Measurements from ENCODE around the gene PPA2. TPM values are rescaled to one million over a fixed set of nuclear protein-coding genes. Genes with fewer than 3 reads are reported as not detected.

The PPA2 gene
- polyA plus RNA-seq, 4 donors = 56.4 to 114 (median 105) TPM

GRCh38 chr4:105400901-105401677 is 72.8 kb downstream of the PPA2 start:
- no peak for DNase-seq (ENCODE audit: low read depth in 4 of 4, low spot score in 3 of 4)

- no peak for DNase-seq (ENCODE audit: low read depth in 4 of 4, low spot score in 3 of 4)
Measured at GRCh38 chr4:105399532-105400161, 74.2 kb downstream of the PPA2 start.

GRCh38 chr4:105392858-105393257 is 81.0 kb downstream of the PPA2 start:
- no peak for DNase-seq (ENCODE audit: low read depth in 4 of 4, low spot score in 3 of 4)

- DNase-seq (ENCODE audit: low read depth in 4 of 4, low spot score in 3 of 4) = no peak
Measured at GRCh38 chr4:105389167-105389566, 84.7 kb downstream of the PPA2 start.

GRCh38 chr4:105387466-105387865 is 86.4 kb downstream of the PPA2 start:
- DNase-seq (ENCODE audit: low read depth in 4 of 4, low spot score in 3 of 4) = no peak

- no peak for DNase-seq (ENCODE audit: low read depth in 4 of 4, low spot score in 3 of 4)
Measured at GRCh38 chr4:105386012-105386411, 87.8 kb downstream of the PPA2 start.

- DNase-seq (ENCODE audit: low read depth in 4 of 4, low spot score in 3 of 4) = no peak
Measured at GRCh38 chr4:105374071-105374470, 99.8 kb downstream of the PPA2 start.

GRCh38 chr4:105373324-105373723 is 100.5 kb downstream of the PPA2 start:
- DNase-seq (ENCODE audit: low read depth in 4 of 4, low spot score in 3 of 4) = no peak

- no peak for DNase-seq (ENCODE audit: low read depth in 4 of 4, low spot score in 3 of 4)
Measured at GRCh38 chr4:105369988-105370387, 103.9 kb downstream of the PPA2 start.

- no peak for DNase-seq (ENCODE audit: low read depth in 4 of 4, low spot score in 3 of 4)
Measured at GRCh38 chr4:105361053-105361452, 112.8 kb downstream of the PPA2 start.

- DNase-seq (ENCODE audit: low read depth in 4 of 4, low spot score in 3 of 4) = no peak
Measured at GRCh38 chr4:105357258-105357980, 116.4 kb downstream of the PPA2 start.

- no peak for DNase-seq (ENCODE audit: low read depth in 4 of 4, low spot score in 3 of 4)
Measured at GRCh38 chr4:105356194-105356593, 117.7 kb downstream of the PPA2 start.

GRCh38 chr4:105352826-105353225 is 121.0 kb downstream of the PPA2 start:
- DNase-seq (ENCODE audit: low read depth in 4 of 4, low spot score in 3 of 4) = no peak

GRCh38 chr4:105351861-105352260 is 122.0 kb downstream of the PPA2 start:
- DNase-seq (ENCODE audit: low read depth in 4 of 4, low spot score in 3 of 4) = no peak

- DNase-seq (ENCODE audit: low read depth in 4 of 4, low spot score in 3 of 4) = no peak
Measured at GRCh38 chr4:105350859-105351490, 122.9 kb downstream of the PPA2 start.

GRCh38 chr4:105348719-105349118 is 125.1 kb downstream of the PPA2 start:
- no peak for DNase-seq (ENCODE audit: low read depth in 4 of 4, low spot score in 3 of 4)

GRCh38 chr4:105346869-105347268 is 127.0 kb downstream of the PPA2 start:
- no peak for DNase-seq (ENCODE audit: low read depth in 4 of 4, low spot score in 3 of 4)

- no peak for DNase-seq (ENCODE audit: low read depth in 4 of 4, low spot score in 3 of 4)
Measured at GRCh38 chr4:105345838-105346237, 128.0 kb downstream of the PPA2 start.

- no peak for DNase-seq (ENCODE audit: low read depth in 4 of 4, low spot score in 3 of 4)
Measured at GRCh38 chr4:105345358-105345757, 128.5 kb downstream of the PPA2 start.

- DNase-seq (ENCODE audit: low read depth in 4 of 4, low spot score in 3 of 4) = no peak
Measured at GRCh38 chr4:105344141-105344540, 129.7 kb downstream of the PPA2 start.

All from left renal pelvis (tissue), 4 donors.